Measurements from ENCODE around the gene STAG1.

The STAG1 gene

GRCh38 chr3:136465296-136465695 is 286.9 kb downstream of the STAG1 start:
- Histone ChIP-seq H3K27me3 (ENCODE audit: control insufficient read depth, insufficient read depth, low read length) (no peaks in the 10 kb centered on the region), H3K4me2 (ENCODE audit: low read length) (no peak overlapping the region), H3K9me3 (ENCODE audit: control insufficient read depth, low read length) (no peaks in the 10 kb centered on the region), H3K36me3 (ENCODE audit: control insufficient read depth, insufficient read depth, low read length) (no peaks in the 10 kb centered on the region), H3K9ac (no peak overlapping the region), H3K4me1 (no peaks in the 10 kb centered on the region), H3K4me3 (ENCODE audit: low read depth, low read length) (no peak overlapping the region), H3K79me2 (no peaks in the 10 kb centered on the region), H2AFZ (no peak overlapping the region), H3K27ac (no peak overlapping the region)
- no peak for TF ChIP-seq CTCF (IDR thresholded peaks at IDR 0.05)

- Histone ChIP-seq H3K79me2 (no peaks in the 10 kb centered on the region), H3K27me3 (ENCODE audit: control insufficient read depth, insufficient read depth, low read length) (no peaks in the 10 kb centered on the region), H3K9ac (no peak overlapping the region), H3K4me2 (ENCODE audit: low read length) (no peak overlapping the region), H3K4me1 (no peaks in the 10 kb centered on the region), H3K4me3 (ENCODE audit: low read depth, low read length) (no peak overlapping the region), H3K27ac (no peak overlapping the region), H2AFZ (no peak overlapping the region), H3K9me3 (ENCODE audit: control insufficient read depth, low read length) (no peaks in the 10 kb centered on the region), H3K36me3 (ENCODE audit: control insufficient read depth, insufficient read depth, low read length) (no peaks in the 10 kb centered on the region)
- TF ChIP-seq CTCF (IDR thresholded peaks at IDR 0.05), result no peak
These were observed 287.7 kb downstream of the STAG1 start for GRCh38 chr3:136464502-136464901.

- Histone ChIP-seq H3K27me3 (ENCODE audit: control insufficient read depth, insufficient read depth, low read length) (no peaks in the 10 kb centered on the region), H3K79me2 (no peaks in the 10 kb centered on the region), H3K9ac (no peak overlapping the region), H2AFZ (no peak overlapping the region), H3K4me1 (no peaks in the 10 kb centered on the region), H3K36me3 (ENCODE audit: control insufficient read depth, insufficient read depth, low read length) (no peaks in the 10 kb centered on the region), H3K4me2 (ENCODE audit: low read length) (no peak overlapping the region), H3K9me3 (ENCODE audit: control insufficient read depth, low read length) (no peaks in the 10 kb centered on the region), H3K4me3 (ENCODE audit: low read depth, low read length) (no peak overlapping the region), H3K27ac (no peak overlapping the region)
- no peak for TF ChIP-seq CTCF (IDR thresholded peaks at IDR 0.05)
These were observed 289.0 kb downstream of the STAG1 start for GRCh38 chr3:136463170-136463569.

- Histone ChIP-seq H3K4me3 (ENCODE audit: low read depth, low read length) (no peak overlapping the region), H3K4me2 (ENCODE audit: low read length) (no peak overlapping the region), H3K36me3 (ENCODE audit: control insufficient read depth, insufficient read depth, low read length) (peaks cover 4% of the 10 kb centered on the region), H3K27ac (no peak overlapping the region), H3K9ac (no peak overlapping the region), H3K9me3 (ENCODE audit: control insufficient read depth, low read length) (peaks cover 4% of the 10 kb centered on the region), H3K4me1 (no peaks in the 10 kb centered on the region), H3K79me2 (peaks cover 2% of the 10 kb centered on the region), H2AFZ (no peak overlapping the region), H3K27me3 (ENCODE audit: control insufficient read depth, insufficient read depth, low read length) (no peaks in the 10 kb centered on the region)
- no peak for TF ChIP-seq CTCF (IDR thresholded peaks at IDR 0.05)
These were observed 294.4 kb downstream of the STAG1 start for GRCh38 chr3:136457793-136458192.

- Histone ChIP-seq H3K4me3 (ENCODE audit: low read depth, low read length) (no peak overlapping the region), H3K4me1 (no peaks in the 10 kb centered on the region), H3K4me2 (ENCODE audit: low read length) (no peak overlapping the region), H3K36me3 (ENCODE audit: control insufficient read depth, insufficient read depth, low read length) (peaks cover 4% of the 10 kb centered on the region), H3K27me3 (ENCODE audit: control insufficient read depth, insufficient read depth, low read length) (no peaks in the 10 kb centered on the region), H3K79me2 (peaks cover 2% of the 10 kb centered on the region), H3K9me3 (ENCODE audit: control insufficient read depth, low read length) (peaks cover 4% of the 10 kb centered on the region), H3K27ac (no peak overlapping the region), H3K9ac (no peak overlapping the region), H2AFZ (no peak overlapping the region)
- TF ChIP-seq CTCF (IDR thresholded peaks at IDR 0.05), result no peak
These were observed 296.0 kb downstream of the STAG1 start for GRCh38 chr3:136456196-136456595.
